ENCODE measurements around the gene ERBB3.
"Not testable (repeated sequence)": the region's sequence is repeated elsewhere in the genome, so short reads cannot be mapped to it uniquely, and the experiment has no call there.

The ERBB3 gene

GRCh38 chr12:56103066-56103711 is 23.2 kb downstream of the ERBB3 start:
- Histone ChIP-seq H3K36me3 (ENCODE audit: control insufficient read depth, insufficient read depth, low read length) (no peaks in the 10 kb centered on the region), H3K9me3 (ENCODE audit: control insufficient read depth, low read length) (no peaks in the 10 kb centered on the region), H3K27me3 (ENCODE audit: control insufficient read depth, insufficient read depth, low read length) (no peaks in the 10 kb centered on the region), H3K4me3 (ENCODE audit: low read length) (no peak overlapping the region), H3K9ac (ENCODE audit: low read length) (peak overlapping the region; percentile 84), H3K4me1 (ENCODE audit: control insufficient read depth, insufficient read depth, low read length) (peaks cover 19% of the 10 kb centered on the region)

GRCh38 chr12:56103823-56104108 is 23.8 kb downstream of the ERBB3 start:
- H3K4me1 ChIP-seq (ENCODE audit: control insufficient read depth, insufficient read depth, low read length), result peaks cover 19% of the 10 kb centered on the region
- no peaks in the 10 kb centered on the region for H3K36me3 ChIP-seq (ENCODE audit: control insufficient read depth, insufficient read depth, low read length)
- peak overlapping the region; percentile 2 for H3K4me3 ChIP-seq (ENCODE audit: low read length)
- H3K27me3 ChIP-seq (ENCODE audit: control insufficient read depth, insufficient read depth, low read length), result no peaks in the 10 kb centered on the region
- H3K9me3 ChIP-seq (ENCODE audit: control insufficient read depth, low read length), result no peaks in the 10 kb centered on the region
- peak overlapping the region; percentile 84 for H3K9ac ChIP-seq (ENCODE audit: low read length)

- H3K9ac ChIP-seq (ENCODE audit: low read length), result peak within 1 kb of the TSS; percentile 84
- no peaks in the 10 kb centered on the region for H3K36me3 ChIP-seq (ENCODE audit: control insufficient read depth, insufficient read depth, low read length)
- H3K4me3 ChIP-seq (ENCODE audit: low read length), result peak within 1 kb of the TSS; percentile 65
- peaks cover 19% of the 10 kb centered on the region for H3K4me1 ChIP-seq (ENCODE audit: control insufficient read depth, insufficient read depth, low read length)
- no peaks in the 10 kb centered on the region for H3K9me3 ChIP-seq (ENCODE audit: control insufficient read depth, low read length)
- no peaks in the 10 kb centered on the region for H3K27me3 ChIP-seq (ENCODE audit: control insufficient read depth, insufficient read depth, low read length)
These were observed 24.3 kb downstream of the ERBB3 start, which contains the start of gene PA2G4 for GRCh38 chr12:56104109-56104814. TSS of gene PA2G4 (plus strand) at chr12:56104559. CDS start at chr12:56104738, 179 bp downstream.

- peak overlapping the region; percentile 84 for H3K9ac ChIP-seq (ENCODE audit: low read length)
- peaks cover 19% of the 10 kb centered on the region for H3K4me1 ChIP-seq (ENCODE audit: control insufficient read depth, insufficient read depth, low read length)
- no peaks in the 10 kb centered on the region for H3K36me3 ChIP-seq (ENCODE audit: control insufficient read depth, insufficient read depth, low read length)
- no peaks in the 10 kb centered on the region for H3K27me3 ChIP-seq (ENCODE audit: control insufficient read depth, insufficient read depth, low read length)
- H3K9me3 ChIP-seq (ENCODE audit: control insufficient read depth, low read length), result no peaks in the 10 kb centered on the region
- peak overlapping the region; percentile 65 for H3K4me3 ChIP-seq (ENCODE audit: low read length)
These were observed 25.0 kb downstream of the ERBB3 start for GRCh38 chr12:56104815-56105608.

- Histone ChIP-seq H3K36me3 (ENCODE audit: control insufficient read depth, insufficient read depth, low read length) (peaks cover 4% of the 10 kb centered on the region), H3K4me3 (ENCODE audit: low read length) (peak overlapping the region; percentile 65)
These were observed 25.6 kb downstream of the ERBB3 start for GRCh38 chr12:56105609-56105902.

GRCh38 chr12:56107242-56107641 is 27.3 kb downstream of the ERBB3 start:
- H3K36me3 ChIP-seq (ENCODE audit: control insufficient read depth, insufficient read depth, low read length), result peaks cover 6% of the 10 kb centered on the region

More at GRCh38 chr12:56105609-56105902, 25.6 kb downstream of the ERBB3 start:
- Histone ChIP-seq H3K9me3 (ENCODE audit: control insufficient read depth, low read length) (no peaks in the 10 kb centered on the region), H3K27me3 (ENCODE audit: control insufficient read depth, insufficient read depth, low read length) (no peaks in the 10 kb centered on the region), H3K9ac (ENCODE audit: low read length) (peak overlapping the region; percentile 84), H3K4me1 (ENCODE audit: control insufficient read depth, insufficient read depth, low read length) (peaks cover 19% of the 10 kb centered on the region)

GRCh38 chr12:56110571-56110970 is 30.6 kb downstream of the ERBB3 start:
- Histone ChIP-seq H3K4me1 (ENCODE audit: control insufficient read depth, insufficient read depth, low read length) (peaks cover 8% of the 10 kb centered on the region), H3K9ac (ENCODE audit: low read length) (no peak overlapping the region), H3K4me3 (ENCODE audit: low read length) (no peak overlapping the region), H3K36me3 (ENCODE audit: control insufficient read depth, insufficient read depth, low read length) (peaks cover 6% of the 10 kb centered on the region), H3K9me3 (ENCODE audit: control insufficient read depth, low read length) (no peaks in the 10 kb centered on the region), H3K27me3 (ENCODE audit: control insufficient read depth, insufficient read depth, low read length) (no peaks in the 10 kb centered on the region)

More at GRCh38 chr12:56107242-56107641, 27.3 kb downstream of the ERBB3 start:
- H3K9me3 ChIP-seq (ENCODE audit: control insufficient read depth, low read length), result no peaks in the 10 kb centered on the region
- peaks cover 19% of the 10 kb centered on the region for H3K4me1 ChIP-seq (ENCODE audit: control insufficient read depth, insufficient read depth, low read length)
- no peak overlapping the region for H3K4me3 ChIP-seq (ENCODE audit: low read length)
- no peaks in the 10 kb centered on the region for H3K27me3 ChIP-seq (ENCODE audit: control insufficient read depth, insufficient read depth, low read length)
- H3K9ac ChIP-seq (ENCODE audit: low read length), result no peak overlapping the region

- Histone ChIP-seq H3K36me3 (ENCODE audit: control insufficient read depth, insufficient read depth, low read length) (peaks cover 6% of the 10 kb centered on the region), H3K4me3 (ENCODE audit: low read length) (no peak overlapping the region), H3K9me3 (ENCODE audit: control insufficient read depth, low read length) (no peaks in the 10 kb centered on the region), H3K9ac (ENCODE audit: low read length) (no peak overlapping the region), H3K27me3 (ENCODE audit: control insufficient read depth, insufficient read depth, low read length) (no peaks in the 10 kb centered on the region), H3K4me1 (ENCODE audit: control insufficient read depth, insufficient read depth, low read length) (peaks cover 5% of the 10 kb centered on the region)
These were observed 34.1 kb downstream of the ERBB3 start for GRCh38 chr12:56114084-56114483.

GRCh38 chr12:56115329-56115728 is 35.4 kb downstream of the ERBB3 start:
- Histone ChIP-seq H3K27me3 (ENCODE audit: control insufficient read depth, insufficient read depth, low read length) (no peaks in the 10 kb centered on the region), H3K9ac (ENCODE audit: low read length) (peak overlapping the region; percentile 96), H3K9me3 (ENCODE audit: control insufficient read depth, low read length) (no peaks in the 10 kb centered on the region), H3K36me3 (ENCODE audit: control insufficient read depth, insufficient read depth, low read length) (peaks cover 5% of the 10 kb centered on the region), H3K4me1 (ENCODE audit: control insufficient read depth, insufficient read depth, low read length) (peaks cover 13% of the 10 kb centered on the region), H3K4me3 (ENCODE audit: low read length) (peak overlapping the region; percentile 88)

GRCh38 chr12:56116267-56117081 is 36.5 kb downstream of the ERBB3 start, which contains the start of gene RPL41:
TSS of gene RPL41 (plus strand) at chr12:56116633.
- Histone ChIP-seq H3K4me3 (ENCODE audit: low read length) (peak within 1 kb of the TSS; percentile 88), H3K9ac (ENCODE audit: low read length) (peak within 1 kb of the TSS; percentile 96), H3K36me3 (ENCODE audit: control insufficient read depth, insufficient read depth, low read length) (no peaks in the 10 kb centered on the region), H3K27me3 (ENCODE audit: control insufficient read depth, insufficient read depth, low read length) (no peaks in the 10 kb centered on the region), H3K4me1 (ENCODE audit: control insufficient read depth, insufficient read depth, low read length) (peaks cover 13% of the 10 kb centered on the region), H3K9me3 (ENCODE audit: control insufficient read depth, low read length) (no peaks in the 10 kb centered on the region)

- peaks cover 13% of the 10 kb centered on the region for H3K4me1 ChIP-seq (ENCODE audit: control insufficient read depth, insufficient read depth, low read length)
These were observed 37.2 kb downstream of the ERBB3 start for GRCh38 chr12:56117082-56117706.

More at GRCh38 chr12:56117082-56117706, 37.2 kb downstream of the ERBB3 start:
- not testable (repeated sequence) for H3K9me3 ChIP-seq (ENCODE audit: control insufficient read depth, low read length); H3K27me3 ChIP-seq (ENCODE audit: control insufficient read depth, insufficient read depth, low read length); H3K36me3 ChIP-seq (ENCODE audit: control insufficient read depth, insufficient read depth, low read length)
- Histone ChIP-seq H3K4me3 (ENCODE audit: low read length) (peak overlapping the region; percentile 88), H3K9ac (ENCODE audit: low read length) (peak overlapping the region; percentile 96)

All from mucosa of stomach (tissue), 1 donor.